Measurements from ENCODE around the gene ZNF385B.

The ZNF385B gene

DNA sequence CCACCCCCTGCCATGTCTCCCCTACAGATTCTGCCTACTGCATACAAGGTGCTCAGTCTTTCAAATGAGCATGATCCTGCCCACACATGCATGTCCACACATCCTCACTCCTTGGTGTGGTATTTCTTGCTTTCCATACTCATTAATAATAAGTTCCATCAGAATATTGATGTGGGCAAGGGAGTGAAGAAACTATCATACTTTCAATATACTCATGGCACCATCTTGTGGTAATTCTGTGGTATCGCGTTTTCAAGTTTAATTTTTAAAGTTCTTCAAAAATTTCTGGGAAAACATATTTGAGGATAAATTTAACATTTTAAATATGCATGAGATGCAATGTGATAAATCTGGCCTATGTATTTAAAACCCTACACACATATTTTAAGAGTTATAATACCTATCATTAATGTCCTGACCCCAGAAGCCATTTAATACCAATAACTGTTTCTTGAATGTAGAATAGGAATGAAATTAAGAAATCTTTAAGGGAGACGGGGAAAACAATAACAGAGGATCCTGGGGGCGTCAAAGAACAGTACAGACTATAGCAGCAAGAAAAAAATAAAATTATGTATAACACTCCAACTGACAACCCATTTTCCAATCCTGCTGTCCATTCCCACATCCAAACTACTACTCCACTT lies 110.1 kb downstream of the ZNF385B start:
- DNase-seq (ENCODE audit: insufficient read length, low spot score) = peak; percentile 14
- no peak for FAIRE-seq

DNA sequence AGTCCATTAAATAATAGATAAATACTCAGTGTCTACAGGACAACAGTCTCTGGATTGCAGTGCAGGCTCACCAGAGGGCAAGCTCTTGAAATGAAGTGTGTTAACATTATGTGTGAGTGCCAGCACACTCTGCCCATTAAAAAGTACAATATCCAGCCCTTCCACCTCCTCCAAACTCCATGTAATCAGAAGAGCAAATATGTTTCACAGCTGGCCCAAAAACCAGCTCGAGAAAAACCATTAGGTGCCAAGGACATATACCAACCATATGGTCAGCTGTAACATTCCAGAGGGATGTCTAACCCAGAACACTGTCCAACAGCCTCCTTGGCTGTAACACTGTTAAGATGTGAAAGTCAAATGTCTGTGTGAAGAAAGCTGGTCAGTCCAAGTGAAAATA lies 112.2 kb downstream of the ZNF385B start:
- FAIRE-seq = peak; percentile 74

DNA sequence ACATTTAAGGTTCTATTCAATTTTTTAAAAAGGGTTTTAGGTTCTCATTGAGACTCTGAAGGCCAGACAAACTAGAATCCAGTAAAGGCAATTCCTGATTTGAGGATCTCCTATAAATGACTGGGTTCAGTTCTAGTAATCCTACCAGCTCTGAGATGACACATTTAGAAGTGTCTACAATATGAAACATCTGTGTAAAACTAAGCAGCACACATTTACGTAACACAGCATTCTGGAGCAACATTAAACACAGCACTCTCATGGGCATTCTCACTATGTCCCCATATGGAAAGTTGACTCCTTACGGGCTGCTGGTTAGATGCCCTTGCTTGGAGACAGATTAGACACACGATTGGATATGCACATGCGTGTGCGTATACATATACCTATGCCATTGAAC lies 114.4 kb downstream of the ZNF385B start:
- FAIRE-seq = no peak

More for the DNA sequence above, 112.2 kb downstream of the ZNF385B start:
- no peak for DNase-seq (ENCODE audit: insufficient read length, low spot score)

DNA sequence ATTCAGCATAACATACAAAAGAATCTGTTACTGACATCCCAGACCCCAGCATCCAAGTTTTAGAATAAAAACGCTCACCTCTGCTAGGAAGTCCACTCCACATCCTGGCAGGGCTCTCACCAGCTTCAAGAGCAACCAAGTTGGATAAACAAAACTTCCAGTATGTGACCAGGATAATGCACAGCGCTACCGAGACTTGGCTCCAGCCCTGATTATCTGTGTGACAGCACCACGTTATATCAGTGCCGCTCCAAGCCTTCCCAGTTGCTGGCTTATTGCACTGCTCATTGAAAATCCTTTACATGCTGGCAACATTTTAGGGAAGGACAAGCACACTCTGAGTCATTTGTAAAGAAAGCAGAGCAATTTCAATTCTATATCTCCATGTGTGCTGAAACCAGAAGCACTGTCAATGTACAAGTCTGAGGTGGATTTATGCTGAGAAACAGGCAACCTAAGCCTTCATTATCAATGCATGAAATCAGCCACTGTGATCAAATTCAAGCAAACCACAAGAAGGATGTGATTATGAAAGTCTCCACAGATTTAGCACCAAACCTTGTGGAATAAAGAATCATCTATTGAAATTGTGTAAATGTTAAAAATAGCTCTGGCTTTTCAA lies 115.7 kb downstream of the ZNF385B start:
- DNase-seq (ENCODE audit: insufficient read length, low spot score) (no peak), FAIRE-seq (no peak)

More for the DNA sequence above, 114.4 kb downstream of the ZNF385B start:
- DNase-seq (ENCODE audit: insufficient read length, low spot score) = no peak

DNA sequence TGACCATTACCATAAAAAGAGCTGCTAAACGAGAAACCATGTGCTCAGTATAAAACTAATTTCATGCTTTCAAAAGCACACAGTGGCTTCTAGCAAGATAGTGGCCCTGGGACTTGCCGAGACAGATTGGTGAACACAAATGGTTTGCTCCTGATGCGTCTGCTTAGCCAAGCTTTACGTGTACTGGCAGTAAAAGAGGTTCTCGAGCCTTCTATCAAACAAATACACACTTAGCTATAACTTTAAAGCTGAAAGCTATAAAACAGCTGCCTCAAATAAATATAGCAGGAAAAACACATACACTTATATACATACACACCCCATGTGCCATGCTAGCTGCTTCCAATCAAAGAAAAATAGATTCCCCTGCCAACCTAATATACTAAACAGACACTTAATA lies 117.0 kb downstream of the ZNF385B start:
- DNase-seq (ENCODE audit: insufficient read length, low spot score) = no peak
- FAIRE-seq = no peak

DNA sequence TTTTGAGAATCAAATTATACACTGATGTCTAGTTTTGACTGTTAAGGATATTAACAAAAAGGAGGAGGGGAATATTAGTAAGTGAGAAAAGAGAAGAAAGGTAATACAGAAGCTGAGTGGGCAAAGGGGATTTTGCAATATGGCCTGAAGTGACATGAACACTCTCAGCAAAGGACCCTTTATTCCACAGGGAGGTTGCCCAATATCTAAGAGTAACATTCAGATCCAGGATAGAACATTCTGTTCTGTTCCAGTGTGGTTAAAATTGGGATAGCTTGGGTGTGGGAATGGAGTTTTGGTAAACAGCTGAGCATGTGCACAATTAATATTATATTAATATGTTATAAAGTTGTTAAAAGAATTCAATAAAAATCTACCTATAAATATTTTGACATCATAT lies 120.1 kb downstream of the ZNF385B start:
- DNase-seq (ENCODE audit: insufficient read length, low spot score) (no peak), FAIRE-seq (no peak)

DNA sequence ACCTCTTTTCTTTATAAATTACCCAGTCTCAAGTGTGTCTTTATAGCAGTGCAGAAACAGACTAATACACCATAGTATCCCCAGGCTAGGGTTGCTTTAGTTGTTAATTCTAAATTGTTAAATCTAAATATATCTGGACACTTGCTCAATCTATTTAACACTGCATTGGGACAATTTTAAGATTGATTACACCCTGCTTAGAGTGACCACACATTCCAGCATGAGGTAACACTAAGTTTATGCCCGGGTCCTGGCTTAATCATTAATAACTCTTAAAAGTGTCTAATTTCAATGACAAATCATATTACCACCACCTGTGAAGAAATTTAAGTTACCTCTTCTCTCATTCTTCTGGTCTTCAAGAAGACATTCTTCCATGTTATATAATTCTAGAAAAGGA lies 131.4 kb downstream of the ZNF385B start:
- no peak for DNase-seq (ENCODE audit: insufficient read length, low spot score)
- no peak for FAIRE-seq

DNA sequence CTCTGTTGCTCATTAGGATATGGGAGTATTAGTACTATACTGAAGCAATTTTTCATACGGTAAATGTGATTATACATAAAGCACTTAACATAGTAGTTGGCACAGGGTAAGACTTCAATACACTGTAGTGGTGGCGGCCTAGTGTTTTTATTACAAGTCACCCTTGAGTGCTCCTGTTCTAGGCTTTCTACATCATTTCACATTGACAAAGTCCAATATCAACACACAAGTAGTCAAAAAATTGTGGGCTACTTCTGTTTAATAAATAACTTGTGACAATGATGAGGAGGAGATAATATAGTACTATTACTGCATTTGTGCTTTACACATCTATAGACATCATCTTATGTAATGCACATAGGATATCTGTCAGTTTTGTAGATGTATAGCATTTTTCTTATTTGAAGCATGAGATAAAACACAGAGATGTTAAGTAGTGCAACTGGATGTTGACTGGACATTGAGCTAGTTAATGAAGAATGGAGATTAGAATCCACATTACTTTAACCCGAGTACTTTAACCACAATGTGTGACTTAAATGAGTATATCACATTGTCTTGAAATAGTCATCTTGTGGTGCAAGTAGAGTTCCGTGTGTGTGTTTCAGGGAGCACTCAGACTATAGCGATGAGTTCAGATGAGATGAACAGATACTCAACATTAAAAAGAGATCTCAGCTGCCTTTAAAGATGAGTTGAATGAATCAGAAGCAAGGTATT lies 134.8 kb downstream of the ZNF385B start:
- no peak for DNase-seq (ENCODE audit: insufficient read length, low spot score)
- FAIRE-seq = peak; percentile 40

DNA sequence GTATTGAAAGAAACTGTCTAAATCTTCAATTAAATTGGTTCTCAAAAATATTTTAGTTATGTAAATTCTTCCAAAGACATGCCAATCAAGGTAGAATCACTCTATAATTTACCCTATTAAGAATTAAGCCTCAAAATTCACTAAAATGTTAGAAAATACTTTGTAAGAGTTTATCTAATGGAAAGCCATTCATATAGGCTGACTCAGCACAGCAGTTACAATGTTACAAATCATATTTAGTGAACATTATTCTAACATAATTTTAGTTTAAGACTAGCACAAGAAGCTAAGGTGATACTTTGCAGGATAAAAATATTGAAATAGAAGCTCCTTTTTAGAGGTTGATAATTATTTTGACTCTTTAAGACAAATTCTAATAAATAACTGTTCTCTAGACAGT lies 137.0 kb downstream of the ZNF385B start:
- FAIRE-seq = no peak

DNA sequence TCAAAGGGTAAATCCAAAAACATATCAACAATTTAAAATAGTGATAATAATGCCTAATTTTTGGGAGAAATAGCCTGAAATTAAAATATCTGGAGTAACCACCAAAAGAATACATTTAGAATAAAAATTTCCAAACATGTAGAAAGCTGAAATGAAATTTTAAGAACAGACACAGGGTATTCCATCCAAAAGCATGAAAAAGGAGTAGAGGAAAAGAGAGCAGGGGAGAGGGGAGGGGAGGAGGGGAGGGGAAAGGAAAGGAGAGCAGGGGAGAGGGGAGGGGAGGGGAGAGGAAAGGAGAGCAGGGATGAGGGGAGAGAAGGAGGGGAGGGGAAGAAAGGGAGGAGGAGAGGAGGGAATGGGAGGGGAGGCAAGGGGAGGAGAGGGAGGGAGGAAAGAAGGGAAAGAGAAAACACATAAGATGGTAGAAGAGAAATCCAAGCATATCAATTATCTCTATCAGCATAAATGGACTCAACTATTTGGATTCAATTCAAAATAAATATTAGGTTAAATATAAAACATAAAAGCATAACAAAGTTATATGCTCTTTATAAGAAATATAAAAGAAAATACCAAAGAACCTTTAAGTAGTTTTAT lies 141.1 kb downstream of the ZNF385B start:
- FAIRE-seq = no peak
- no peak for DNase-seq (ENCODE audit: insufficient read length, low spot score)

More for the DNA sequence above, 137.0 kb downstream of the ZNF385B start:
- DNase-seq (ENCODE audit: insufficient read length, low spot score) = no peak

DNA sequence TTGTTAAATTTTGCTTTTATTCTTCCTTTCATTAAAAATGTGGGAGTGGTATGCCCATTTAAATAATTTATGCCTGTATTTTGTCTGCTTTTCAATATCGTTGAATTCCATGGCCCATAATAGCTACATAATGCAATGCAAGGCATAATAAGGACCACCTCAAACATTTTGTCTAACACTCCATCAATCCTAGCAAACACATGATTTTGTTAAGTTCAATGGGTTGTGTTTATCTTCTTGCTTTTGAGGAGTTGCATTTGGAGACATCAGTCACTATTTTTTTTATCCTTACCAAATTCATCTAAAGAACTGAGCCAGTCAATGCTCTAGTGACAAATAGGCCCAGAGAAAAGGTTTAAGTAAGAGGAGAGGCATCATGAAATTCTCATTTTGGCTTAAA lies 145.5 kb downstream of the ZNF385B start:
- DNase-seq (ENCODE audit: insufficient read length, low spot score) (no peak), FAIRE-seq (no peak)

DNA sequence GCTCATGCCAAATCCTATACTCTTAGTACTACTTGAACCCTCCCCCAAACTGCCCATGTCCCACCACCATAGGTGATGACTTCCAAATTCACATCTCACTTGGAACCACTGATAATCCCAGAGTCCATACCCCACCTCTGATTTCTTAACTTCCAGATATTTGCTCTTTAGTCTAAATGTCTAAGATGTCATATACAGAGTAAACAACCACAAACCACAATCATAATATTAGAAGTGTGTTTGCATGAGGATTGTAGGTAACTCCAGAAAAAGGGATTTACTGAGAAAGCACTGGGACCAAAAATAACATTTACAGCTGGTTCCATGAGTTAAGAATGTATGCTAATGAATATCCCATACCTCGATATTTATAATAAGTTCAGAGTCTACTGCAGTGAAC lies 146.2 kb downstream of the ZNF385B start:
- FAIRE-seq (no peak), DNase-seq (ENCODE audit: insufficient read length, low spot score) (no peak)

DNA sequence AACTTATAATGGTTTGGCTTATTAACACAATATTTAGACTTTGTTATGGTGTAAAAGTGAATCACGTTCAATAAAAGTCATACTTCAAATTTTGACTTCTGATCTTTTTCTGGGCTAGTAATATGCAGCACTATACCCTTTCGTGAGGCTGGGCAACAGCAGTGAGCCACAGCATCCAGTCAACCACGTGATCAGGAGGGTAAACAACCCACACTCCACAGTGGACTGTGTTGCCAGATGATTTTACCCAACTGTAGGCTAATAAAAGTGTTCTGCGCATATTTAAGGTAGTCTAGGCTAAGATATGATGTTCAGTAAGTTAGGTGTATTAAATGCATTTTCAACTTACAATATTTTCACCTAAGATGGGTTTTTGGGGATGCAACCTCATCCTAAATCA lies 148.6 kb downstream of the ZNF385B start:
- no peak for DNase-seq (ENCODE audit: insufficient read length, low spot score)
- FAIRE-seq = no peak

DNA sequence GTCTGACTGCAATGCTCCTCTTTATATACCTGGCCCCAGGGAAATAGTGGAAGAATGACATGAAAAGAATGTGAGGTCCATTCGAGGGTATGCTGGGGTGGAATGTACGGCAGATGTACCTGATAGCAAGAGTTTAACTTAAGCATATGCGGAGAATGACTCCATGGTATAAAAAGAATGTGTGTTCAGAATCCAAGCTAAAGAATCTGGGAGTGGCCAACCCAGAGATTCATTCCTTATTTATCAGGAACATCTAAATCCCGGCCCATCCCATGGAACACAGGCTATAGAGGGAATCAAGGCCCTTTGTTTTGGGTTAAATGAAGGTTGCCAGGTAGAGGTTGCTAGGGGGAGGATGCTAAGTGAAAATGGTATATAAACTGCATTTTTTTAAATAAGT lies 150.0 kb downstream of the ZNF385B start:
- DNase-seq (ENCODE audit: insufficient read length, low spot score) (no peak), FAIRE-seq (no peak)

DNA sequence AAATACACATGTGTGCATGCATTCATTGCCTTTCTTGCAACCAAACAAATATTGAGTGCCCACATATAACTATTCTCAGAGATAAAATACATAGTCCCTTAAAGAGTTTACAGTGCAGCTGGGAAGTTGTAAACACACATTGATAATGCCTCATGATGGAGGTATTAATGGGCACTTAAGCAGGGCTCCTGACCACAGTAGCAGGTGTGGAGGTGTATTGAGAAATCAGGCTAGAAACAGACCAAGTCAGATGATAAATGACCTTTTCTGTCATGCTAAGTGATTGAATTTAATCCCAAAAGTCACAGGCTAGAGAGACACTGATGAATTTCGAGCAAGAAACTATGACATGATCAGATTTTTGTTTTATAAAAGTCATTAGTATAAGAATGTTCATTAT lies 157.7 kb downstream of the ZNF385B start:
- FAIRE-seq (no peak), DNase-seq (ENCODE audit: insufficient read length, low spot score) (no peak)

DNA sequence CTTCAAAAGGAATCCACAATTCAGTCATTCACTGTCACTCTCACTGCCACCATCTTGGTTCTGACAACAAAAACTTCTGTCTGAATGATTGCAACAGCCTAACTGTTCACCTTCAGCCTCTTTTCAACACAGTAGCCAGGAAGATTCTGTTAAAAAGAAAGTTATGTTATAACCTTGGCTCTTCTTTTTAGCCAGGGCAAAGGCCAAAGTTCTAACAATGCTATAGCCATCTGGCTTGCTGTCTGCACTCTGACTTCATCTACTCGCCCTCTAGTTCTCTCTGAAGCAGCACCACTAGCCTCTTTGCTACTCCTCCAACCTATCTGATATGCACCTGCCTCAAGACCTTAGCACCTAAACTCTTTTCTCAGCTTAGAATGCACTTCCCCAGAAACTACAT lies 158.5 kb downstream of the ZNF385B start:
- DNase-seq (ENCODE audit: insufficient read length, low spot score) = no peak
- no peak for FAIRE-seq

DNA sequence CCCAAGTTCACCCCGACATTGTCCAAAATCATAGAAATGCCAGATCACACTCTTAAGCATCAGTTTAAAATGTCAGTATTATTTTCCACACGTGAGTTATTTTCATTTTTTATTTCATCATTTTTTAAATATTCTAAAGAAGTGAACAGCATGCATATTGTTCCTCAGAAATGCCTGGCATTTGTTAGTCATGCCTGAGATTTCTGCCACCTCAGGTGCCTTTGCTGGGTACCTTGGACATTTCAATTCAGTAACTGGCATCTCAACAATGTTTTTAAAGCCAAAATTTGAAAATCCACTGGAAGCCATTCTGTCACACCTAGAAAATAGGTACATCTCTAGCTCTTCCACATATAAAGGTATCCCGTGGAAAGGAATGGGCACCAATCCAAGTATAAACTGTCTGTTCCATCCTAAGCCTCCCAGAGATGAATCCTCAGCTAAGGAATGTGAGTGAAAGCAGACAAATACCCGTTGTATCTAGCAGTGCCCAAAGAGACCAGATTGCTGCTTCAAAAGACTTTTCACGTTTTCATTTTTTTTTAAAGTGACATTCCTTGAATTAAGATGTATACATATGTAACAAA lies 159.8 kb downstream of the ZNF385B start:
- DNase-seq (ENCODE audit: insufficient read length, low spot score) (peak; percentile 38), FAIRE-seq (no peak)

DNA sequence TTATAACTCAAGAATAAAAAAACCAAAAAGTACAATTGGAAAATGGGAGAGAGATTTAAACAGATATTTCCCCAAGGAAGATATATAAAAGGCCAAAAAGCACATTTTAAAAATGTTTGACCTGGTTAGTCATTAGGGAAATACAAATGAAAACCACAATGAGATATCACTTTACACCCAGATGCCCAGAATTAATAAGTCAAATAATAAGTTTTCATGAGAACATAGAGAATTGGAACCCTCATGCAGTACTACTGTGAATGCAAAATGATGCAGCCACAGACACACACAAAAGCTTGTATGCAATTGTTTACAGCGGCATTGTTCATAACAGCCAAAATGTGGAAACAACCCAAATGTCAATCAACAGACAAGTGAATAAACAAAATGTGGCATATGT lies 165.9 kb downstream of the ZNF385B start:
- FAIRE-seq (no peak), DNase-seq (ENCODE audit: insufficient read length, low spot score) (no peak)

DNA sequence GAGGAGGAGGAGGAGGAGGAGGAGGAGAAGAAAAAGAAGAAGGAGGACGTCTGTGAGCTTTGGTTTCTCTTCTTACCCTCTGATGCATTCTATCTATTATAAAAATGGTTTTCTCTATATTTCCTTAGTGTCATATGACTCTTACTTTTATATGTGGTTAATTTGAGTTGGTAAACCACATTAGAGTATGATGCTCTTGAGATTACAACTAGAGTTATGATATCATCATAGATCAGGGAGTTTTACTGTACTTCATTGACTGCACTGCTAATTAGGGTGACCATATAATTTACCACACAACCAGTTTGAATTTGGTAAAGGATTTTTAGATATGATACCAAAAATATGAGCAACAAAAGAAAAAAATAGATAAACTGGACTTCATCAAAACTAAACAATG lies 166.4 kb downstream of the ZNF385B start:
- DNase-seq (ENCODE audit: insufficient read length, low spot score) = no peak
- FAIRE-seq = no peak

DNA sequence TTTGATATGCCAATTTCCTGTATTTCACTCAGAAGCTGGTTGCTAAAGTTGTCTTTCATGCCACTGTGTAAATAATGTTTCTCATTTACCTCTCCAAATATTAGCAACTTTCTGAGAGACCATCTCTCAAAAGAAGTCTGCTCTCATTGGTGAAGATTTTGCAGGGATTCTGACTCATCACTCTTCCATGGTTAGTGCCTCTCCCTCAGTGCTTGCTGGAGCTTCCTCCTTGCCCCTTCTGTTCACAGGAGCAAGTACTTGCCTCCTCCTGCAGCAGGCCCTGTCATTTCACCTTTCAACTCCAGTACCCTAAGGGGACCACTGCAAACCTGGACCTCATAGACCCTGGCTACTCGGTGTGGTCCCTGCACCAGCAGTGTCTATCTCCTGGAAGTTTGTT lies 168.8 kb downstream of the ZNF385B start:
- DNase-seq (ENCODE audit: insufficient read length, low spot score) (no peak), FAIRE-seq (no peak)

DNA sequence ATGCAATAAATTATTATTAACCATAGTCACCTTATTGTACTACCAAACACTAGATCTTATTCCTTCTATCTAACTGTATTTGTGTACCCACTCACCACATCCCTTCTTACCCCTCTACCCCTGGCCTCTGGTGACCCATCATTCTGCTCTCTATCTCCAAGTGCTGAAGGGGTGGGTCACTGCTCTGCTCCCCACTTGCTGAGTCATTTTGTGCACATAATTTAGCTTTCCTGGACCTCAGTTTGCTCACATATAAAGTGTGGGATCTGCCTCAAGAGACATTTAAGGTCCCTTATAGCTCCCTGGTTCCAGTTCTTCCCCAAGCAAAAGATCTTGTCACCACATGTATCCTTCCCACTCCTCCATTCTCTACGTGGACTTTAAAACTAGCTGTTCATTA lies 169.4 kb downstream of the ZNF385B start:
- FAIRE-seq = no peak
- DNase-seq (ENCODE audit: insufficient read length, low spot score) = no peak
